GM18520 (cell line): ENCODE results near the gene MAGEB1.
A peak's percentile ranks its signal among the peaks of the same experiment; 100 is the strongest.

ENCODE experiments used
- ATAC-seq: cut with Tn5 transposase; IDR thresholded peaks from one replicate; pipeline ENCODE4 v1.9.1; 2021; ENCODE audit not compliant: unreplicated experiment

The MAGEB1 gene, protein sequence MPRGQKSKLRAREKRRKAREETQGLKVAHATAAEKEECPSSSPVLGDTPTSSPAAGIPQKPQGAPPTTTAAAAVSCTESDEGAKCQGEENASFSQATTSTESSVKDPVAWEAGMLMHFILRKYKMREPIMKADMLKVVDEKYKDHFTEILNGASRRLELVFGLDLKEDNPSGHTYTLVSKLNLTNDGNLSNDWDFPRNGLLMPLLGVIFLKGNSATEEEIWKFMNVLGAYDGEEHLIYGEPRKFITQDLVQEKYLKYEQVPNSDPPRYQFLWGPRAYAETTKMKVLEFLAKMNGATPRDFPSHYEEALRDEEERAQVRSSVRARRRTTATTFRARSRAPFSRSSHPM

DNA sequence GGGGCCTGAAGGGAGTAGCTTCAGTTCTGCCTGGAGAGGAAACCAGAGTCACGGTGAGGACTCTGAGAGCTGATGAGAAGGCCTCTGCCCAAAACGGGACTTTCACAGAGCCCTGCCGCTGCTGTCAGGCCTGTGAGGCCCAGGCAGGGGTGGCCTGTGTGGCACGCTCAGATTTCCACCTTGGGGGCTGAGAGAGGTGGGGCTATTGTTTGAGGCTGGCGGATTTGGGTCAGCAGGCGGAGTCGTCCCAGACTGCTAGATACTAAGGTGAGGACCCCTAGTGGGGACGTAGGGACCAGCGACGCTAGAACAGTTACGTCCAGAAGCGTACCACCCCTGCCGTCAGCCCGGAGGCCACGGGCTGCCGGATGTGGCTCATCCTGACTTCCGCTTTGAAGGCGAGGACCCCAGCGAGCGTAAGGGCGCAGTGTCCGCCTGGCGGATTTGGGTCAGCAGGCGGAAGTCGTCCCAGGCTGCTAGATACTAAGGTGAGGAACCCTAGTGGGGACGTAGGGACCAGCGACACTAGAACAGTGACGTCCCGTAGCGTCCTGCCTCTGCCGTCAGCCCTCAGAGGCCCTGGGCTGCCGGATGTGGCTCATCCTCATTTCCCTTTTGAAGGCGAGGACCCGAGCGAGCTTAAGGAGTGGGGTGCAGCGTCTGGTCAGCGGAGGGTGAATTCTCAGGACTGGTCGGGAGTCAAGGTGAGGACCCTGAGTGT is at the start of gene MAGEB1:
MAGEB1 (plus strand) TSS at position 378 of the 721 bp plus-strand sequence. CDS start 3,348 bp downstream, outside the sequence.
- no peak for ATAC-seq

DNA sequence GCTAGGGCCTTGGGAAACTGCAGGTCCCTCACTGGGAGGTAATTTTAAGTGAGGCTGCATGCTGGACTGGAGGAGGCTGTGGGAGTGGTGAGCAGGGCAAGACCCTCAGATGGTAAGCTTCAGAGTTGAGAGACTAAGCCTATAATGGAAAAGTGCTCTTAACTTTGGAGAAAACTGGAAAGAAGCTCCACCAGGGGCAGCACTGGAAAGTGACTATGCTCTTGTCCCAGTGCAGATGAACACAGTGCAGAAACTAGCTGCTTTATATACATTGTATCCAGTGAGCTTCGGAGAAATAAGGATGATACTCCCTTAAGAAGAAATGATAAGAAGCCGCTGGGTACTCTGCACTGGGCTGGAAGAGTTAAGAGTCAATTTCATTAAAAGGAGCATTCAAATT is 34.8 kb upstream of the MAGEB1 start:
- ATAC-seq, result no peak

DNA sequence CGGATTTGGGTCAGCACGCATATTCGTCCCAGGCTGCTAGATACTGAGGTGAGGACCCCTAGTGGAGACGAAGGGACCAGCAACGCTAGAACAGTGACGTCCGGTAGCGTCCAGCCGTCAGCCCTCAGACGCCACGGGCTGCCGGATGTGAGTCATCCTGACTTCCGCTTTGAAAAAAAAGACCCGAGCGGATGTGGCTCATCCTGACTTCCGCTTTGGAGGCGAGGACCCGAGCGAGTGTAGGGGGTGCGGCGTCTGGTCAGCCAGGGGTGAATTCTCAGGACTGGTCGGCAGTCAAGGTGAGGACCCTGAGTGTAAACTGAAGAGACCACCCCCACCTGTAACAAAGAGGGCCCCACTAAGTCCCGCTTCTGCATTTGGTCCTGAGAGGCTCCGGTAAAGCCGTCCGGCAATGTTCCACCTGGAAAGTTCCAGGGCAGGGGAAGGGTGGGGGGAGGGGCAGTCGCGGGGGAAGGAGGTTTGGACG is 31.5 kb upstream of the MAGEB1 start, which contains the start of gene MAGEB2:
MAGEB2 (plus strand) TSS at position 207 of the 487 bp plus-strand sequence. CDS start 3,018 bp downstream, outside the sequence.
- no peak for ATAC-seq

DNA sequence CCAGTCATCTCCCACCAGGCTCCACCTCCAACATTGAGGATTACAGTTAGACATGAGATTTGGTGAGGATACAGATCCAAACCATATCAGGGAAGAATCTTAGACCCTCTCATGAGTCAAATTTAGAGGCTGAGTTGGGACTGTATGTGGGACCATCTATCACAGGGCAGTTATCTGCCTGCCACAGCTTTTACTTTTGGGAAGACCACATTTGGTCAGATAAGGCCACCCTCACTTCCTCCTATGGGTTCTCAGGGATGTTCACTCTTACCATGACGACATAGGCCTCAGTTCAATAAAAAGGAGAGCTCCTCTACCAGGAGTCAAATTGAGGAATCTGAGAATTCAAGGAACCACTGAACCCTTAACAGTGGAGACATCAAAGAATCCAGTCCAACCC is 29.5 kb upstream of the MAGEB1 start:
- ATAC-seq, result no peak

DNA sequence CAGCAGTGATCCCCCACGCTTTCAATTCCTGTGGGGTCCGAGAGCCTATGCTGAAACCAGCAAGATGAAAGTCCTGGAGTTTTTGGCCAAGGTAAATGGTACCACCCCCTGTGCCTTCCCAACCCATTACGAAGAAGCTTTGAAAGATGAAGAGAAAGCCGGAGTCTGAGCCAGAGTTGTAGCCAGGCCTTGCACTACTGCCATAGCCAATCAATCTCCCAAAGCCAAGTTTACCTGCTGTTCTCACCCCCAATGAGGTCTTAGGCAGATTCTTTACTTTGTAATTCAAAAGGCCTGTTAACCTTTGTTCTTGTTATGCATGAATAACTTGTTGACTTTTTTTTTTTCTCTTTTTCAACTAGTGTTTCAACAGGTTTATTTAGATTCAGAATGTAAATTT is 27.6 kb upstream of the MAGEB1 start:
- no peak for ATAC-seq

DNA sequence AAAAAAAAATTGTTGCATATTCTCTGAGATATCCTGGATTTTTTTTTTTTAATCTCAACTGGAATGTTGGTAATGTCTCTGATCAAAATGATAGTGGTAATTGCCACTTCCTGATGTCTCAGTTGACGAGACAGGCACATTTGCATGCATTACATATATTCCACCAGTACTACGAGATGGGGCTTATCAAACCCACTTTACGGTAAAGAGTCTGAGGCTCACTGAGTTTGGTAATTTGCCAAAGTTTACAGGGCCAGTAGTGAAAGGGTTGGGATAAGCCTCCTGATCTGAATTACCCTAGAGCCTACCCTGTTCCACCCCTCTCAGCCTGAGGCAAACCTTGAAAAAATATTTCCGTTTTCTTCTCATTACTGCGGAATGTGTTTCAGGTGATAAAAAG is 26.3 kb upstream of the MAGEB1 start:
- no peak for ATAC-seq

DNA sequence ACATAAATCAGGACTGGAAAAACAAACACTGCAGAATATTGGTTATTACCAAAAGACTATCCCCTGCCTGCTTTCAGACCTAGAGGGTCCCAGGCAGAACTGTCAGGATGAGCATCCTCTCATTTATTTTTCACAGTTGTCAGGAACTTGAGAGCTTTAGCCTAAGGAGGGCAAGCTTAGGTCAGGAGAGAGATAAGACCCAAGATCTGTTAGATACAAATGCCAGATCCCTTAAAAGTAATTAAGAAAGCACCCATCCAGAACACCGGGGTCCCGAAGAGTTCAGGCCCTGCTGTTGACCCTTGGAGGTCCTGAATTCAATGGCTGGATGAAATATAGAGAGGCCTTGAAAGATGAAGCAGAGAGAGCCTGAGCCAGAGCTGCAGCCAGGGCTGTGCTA is 22.4 kb upstream of the MAGEB1 start:
- no peak for ATAC-seq

DNA sequence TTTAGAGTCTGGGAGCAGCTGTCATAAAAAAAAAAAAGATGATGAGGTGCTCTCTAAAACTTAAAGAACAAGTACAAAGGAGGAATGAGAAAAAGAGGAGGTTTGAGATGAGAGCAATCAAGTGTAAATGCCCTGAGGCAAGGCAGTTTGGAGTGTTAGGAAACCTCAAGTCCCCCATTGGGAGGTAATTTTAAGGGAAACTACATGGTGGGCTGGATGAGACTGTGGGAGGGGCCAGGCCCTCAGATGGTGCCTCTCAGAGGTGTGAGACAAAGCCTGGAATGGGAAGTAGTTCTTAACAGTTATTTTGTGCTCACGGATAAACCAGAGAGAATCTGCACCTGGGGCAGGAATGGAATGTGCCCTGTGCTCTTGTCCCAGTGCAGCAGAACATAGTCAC is 18.4 kb upstream of the MAGEB1 start:
- no peak for ATAC-seq

DNA sequence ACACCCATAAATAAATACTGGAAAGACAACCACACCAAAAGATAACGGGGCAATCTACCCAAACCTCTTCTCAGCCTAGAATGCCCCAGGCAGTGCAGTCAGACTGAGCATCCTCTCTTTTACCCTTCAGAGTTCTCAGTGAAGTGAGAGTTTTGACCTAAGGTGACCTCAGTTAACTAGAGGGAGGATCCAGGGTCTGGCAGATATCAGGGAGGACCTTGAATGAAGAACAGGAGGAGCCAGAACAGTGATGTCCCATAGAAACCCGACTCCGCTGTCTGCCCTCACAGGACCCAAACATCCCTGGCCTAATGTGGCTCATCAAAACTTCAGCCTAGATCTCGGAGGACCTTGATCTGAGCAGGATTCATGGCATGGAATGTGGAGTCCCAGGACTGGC is 16.6 kb upstream of the MAGEB1 start, which contains the start of gene MAGEB3:
MAGEB3 (plus strand) TSS at position 263 of the 400 bp plus-strand sequence. CDS start 5,268 bp downstream, outside the sequence.
- no peak for ATAC-seq

DNA sequence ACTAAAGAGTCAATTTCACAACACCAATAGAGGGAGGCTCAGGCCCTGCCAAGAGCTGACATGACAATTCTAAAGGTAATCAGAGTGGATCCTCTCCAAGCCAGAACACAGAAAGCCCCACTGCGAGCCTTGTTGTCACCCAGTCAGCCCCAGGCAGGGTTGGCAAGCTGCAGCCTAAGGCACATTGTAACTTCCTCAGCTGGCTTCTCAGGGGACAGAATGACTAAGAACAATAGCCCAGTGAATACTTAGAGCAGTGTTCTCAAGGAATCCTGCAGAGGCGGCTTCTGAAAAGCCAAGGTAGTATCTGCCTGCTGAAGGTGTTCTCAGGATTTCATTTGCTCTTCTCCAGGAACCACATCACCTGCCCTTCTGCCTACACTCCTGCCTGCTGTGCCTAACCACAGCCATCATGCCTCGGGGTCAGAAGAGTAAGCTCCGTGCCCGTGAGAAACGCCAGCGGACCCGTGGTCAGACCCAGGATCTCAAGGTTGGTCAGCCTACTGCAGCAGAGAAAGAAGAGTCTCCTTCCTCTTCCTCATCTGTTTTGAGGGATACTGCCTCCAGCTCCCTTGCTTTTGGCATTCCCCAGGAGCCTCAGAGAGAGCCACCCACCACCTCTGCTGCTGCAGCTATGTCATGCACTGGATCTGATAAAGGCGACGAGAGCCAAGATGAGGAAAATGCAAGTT is 5.1 kb upstream of the MAGEB1 start, which contains the start of gene MAGEB4:
MAGEB4 (plus strand) TSS at position 277 of the 692 bp plus-strand sequence; CDS start at position 413, 136 bp downstream.
- ATAC-seq, result no peak

DNA sequence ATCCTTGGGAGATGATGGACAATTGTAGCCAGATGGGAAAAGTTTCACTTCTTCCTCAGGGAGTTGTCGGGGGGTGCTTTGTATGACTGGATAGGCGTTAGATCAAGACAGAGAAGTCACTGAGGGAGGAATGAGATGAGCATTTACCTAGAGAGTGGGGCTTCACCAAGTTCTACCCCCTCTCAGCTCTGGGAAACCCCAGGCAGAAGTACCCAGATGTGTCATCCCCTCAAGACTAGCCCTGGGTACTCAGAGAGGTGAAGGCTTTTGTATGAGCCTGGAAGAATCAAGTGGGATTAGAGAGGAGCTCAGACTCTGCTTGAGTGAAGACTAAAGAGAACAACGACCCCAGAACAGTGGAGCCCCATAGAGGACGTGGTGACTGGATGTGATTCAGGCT is 1.9 kb downstream of the MAGEB1 start:
- peak; percentile 88 for ATAC-seq

DNA sequence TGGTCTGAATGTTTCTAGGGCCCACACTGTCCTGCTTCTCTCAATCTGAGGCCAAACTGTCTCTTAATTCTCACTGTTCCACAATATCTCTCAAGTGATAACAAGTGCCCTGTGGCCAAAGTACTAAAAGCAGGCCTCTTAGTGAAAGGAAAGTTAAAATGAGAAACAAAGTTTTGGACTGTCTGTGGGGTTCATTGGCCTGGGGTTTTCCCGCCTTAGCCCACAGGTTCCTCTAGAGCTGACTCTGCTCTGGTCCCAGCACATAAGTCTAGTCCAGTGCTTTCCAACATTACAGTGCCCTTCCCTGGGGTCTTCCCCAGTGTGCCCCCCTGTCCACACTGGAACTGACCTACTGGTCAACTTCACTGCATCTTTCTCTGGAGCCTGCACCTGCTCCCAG is 6.3 kb downstream of the MAGEB1 start:
- peak; percentile 56 for ATAC-seq

DNA sequence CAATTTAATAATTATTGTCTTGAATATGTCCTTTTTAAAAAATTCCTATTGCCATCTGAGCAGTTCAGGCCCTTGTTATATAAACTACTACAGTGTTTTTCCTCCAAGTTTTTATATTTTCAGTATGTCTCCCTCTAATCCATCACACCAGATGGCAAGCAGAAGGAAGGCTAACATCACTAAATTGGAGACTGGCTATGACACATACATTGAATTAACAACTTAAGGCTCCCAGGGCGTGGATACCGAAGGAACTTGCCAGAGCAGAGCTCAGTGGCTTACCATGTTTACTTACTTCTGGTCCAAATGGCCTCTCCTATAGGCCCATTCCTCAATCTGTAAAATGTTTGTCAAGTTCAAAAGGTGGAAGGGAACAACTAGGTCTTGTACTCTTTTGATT is 13.0 kb downstream of the MAGEB1 start:
- no peak for ATAC-seq

DNA sequence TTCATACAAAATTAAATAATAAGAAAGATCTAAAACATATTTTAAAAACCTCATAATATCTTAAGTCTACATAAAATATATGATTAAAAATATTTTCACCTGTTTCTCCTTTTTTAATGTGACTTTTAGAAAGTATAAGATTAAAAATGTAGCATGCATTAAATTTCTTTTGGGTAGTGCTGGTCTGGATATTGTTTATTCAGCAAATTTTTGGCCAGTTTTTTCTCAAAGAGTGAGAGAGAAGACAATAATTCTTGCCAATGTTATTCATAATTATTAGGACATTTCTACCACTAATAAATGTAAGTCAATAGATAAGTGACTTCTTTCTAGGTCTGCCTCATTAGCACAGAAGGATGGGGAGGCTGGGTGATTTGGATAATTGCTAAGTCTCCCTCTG is 14.1 kb downstream of the MAGEB1 start:
- ATAC-seq, result no peak

DNA sequence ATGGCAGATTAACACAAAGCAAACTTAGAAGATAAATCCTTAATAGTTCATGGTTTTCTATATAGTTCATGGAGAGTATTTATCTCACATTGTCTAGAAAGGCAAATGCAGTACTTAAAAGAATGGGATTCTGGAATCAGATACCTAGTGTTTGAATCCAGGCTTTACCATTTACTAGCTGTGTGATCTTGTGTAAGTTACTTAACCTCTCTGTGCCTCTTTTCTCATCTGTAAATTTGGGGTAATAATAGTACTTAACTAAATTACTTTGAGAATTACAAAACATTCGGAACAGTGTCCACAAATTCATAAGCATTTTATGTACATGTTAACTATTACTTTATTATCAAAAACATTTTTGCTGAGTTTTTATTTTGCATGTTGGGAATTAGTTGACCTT is 15.8 kb downstream of the MAGEB1 start:
- ATAC-seq, result no peak

DNA sequence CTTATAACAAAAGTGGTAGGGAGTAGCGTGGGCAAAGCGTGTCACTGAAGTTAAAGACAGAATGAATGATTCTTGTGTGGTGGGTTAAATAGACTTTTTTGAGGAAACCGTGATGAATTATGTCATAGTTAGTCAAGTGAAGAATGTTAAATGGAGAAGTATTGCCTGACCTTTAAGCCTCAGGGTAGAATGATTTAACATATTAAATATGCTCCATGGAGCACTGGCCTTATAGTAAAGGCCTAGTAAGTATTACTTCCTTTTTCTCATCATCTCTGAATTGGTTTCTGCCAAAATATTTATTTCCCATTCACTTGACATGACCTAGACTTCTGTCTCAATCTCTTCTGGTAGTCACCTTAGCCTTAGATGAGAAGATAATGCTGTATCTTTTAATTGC is 23.7 kb downstream of the MAGEB1 start:
- ATAC-seq, result no peak

DNA sequence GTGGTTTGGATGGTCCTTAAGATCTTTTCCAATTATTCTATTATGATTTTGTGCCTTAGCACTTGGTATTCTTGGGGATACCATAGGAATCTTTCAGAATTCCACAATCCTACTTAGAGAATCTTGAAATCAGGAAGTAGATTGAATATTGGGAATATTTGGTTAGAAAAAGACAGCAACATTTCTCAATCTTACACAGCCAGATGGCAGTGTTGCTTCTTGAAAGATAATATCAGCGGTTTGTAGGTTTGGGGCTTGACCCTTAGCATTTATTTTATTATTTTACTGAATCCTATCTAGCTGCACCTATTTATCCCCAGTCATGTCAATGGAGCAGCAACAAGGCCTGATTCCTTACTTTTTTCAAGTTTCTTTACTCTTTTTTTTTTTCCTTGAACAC is 28.6 kb downstream of the MAGEB1 start:
- ATAC-seq, result no peak

DNA sequence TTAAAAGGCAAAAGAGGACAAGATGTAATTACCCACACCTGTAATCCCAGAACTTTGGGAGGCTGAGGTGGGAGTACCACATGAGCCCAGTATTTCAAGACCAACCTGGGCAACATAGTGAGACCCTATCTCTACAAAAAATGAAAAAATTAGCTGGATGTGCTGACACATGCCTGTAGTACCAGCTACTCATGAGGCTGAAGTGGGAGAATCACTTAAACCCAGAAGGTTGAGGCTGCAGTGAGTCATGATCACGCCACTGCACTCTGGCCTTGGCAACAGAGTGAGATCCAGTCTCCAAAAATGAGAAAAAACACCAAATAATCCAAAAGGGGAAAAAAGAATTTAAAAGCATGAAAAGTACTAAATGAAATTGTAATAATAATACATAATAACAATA is 31.4 kb downstream of the MAGEB1 start:
- no peak for ATAC-seq

DNA sequence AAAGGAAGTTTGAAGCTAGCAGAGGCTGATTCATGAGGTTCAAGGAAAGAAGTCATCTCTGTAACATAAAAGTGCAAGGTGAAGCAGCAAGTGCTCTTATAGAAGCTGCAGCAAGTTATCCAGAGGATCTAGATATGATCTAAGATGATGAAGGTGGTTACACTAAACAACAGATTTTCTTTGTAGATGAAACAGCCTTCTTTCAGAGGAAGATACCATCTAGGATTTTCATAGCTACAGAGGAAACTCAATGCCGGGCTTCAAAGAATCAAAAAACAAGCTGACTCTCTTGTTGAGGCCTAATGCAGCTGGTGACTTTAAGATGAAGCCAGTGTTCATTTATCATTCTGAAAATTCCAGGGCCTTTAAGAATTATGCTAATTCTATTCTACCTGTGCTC is 33.5 kb downstream of the MAGEB1 start:
- ATAC-seq, result no peak

DNA sequence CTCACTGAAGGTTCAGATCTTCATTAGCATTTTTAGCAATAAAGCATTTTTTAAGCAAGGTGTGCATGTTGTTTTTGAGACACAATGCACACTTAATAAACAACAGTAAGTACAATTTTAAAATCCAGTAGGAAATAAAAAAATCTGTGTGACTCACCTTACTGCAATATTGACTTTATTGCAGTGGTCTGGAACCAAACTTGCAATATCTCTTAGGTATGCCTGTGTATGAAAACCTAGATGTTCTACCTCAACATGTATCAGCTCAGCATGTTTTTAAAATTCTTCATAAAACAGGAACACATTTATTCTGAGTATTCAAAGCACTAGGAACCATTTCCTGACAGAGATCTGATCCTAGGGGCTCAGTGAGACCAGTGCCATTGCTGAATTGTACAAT is 35.6 kb downstream of the MAGEB1 start:
- no peak for ATAC-seq

DNA sequence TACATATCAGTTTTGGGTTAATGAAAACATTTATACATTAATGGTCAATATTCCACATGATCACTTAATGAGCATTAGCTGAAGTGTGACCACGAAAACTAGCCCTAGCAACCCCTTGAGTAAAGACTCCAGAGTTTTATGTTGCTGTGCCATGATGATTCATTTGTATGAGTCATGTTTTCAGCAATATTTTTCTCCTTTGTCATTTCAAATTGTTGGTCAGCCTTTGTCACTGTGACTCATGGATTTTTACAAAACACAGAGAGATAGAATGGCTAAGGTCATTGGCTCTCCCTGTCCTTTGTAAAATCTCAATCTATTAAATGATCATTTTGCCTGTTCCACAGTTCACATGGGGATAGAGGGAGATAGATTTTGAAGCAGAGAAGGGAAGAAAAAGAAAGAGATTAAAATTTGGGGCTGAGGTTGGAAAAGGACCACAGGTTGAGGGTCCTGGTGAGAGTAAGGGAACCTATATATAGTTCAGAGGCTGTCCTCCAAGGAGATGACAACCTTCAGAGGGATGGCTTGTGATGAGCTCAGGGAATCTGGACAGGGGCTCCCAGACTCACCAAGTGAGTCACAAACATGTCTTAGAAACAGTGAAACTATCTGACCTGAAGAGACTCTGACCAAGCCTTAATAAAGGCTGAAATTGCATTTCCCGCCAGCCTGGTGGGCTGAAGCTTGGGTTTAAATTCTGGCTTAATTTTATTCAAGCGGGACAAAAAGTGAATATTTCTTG is 36.7 kb downstream of the MAGEB1 start:
- no peak for ATAC-seq
